Testis (tissue), 3 donors: ENCODE results near the gene GALNT9. TPM values are rescaled to one million over a fixed set of nuclear protein-coding genes. Genes with fewer than 3 reads are reported as not detected.
"Not testable (repeated sequence)": the region's sequence is repeated elsewhere in the genome, so short reads cannot be mapped to it uniquely, and the experiment has no call there.

ENCODE experiments used
- DNase-seq: peaks from one replicate; pipeline ENCODE4 v3.0.0-alpha.2; 2019
- H3K27ac ChIP-seq, 2 donors: fragments of 200-600 bp; sonication (generic); one replicate each; pipeline ENCODE4 v1.5.1; 2019
- H3K27me3 ChIP-seq: fragments of 200-600 bp; sonication (generic); one replicate; pipeline ENCODE4 v1.5.1; 2019
- H3K36me3 ChIP-seq: fragments of 200-600 bp; sonication (generic); one replicate; pipeline ENCODE4 v1.5.1; 2017; ENCODE audit warnings: low read depth; ENCODE audit errors: missing control alignments
- H3K4me1 ChIP-seq: fragments of 200-600 bp; sonication (generic); one replicate; pipeline ENCODE4 v1.5.1; 2019
- H3K4me3 ChIP-seq, 2 donors: fragments of 200-600 bp; sonication (generic); one replicate each; pipeline ENCODE4 v1.5.1; 2017 to 2019
- H3K9me3 ChIP-seq: fragments of 200-600 bp; sonication (generic); one replicate; pipeline ENCODE4 v1.5.1; 2017
- CTCF ChIP-seq, 3 experiments: fragments of 450-650 bp in 2 of 3; fragments of 200-600 bp in 1 of 3; sonication (generic) in 1 of 3; IDR thresholded peaks; one replicate each; pipeline ENCODE4 v1.5.1; 2016 to 2019; ENCODE audit warnings: antibody characterized with exemption in 3 of 3, mild to moderate bottlenecking in 2 of 3, moderate library complexity in 1 of 3
- POLR2A ChIP-seq: fragments of 450-650 bp; IDR thresholded peaks from one replicate; pipeline ENCODE4 v1.6.1; 2017; ENCODE audit warnings: antibody characterized with exemption, mild to moderate bottlenecking, moderate library complexity
- WGBS, 2 donors: methylation state at CpG; one replicate each; pipeline ENCODE4 v1.1.5; 2018; 5-methylcytosine and 5-hydroxymethylcytosine counted together
- intact Hi-C: fragments of 100-400 bp; cut with DNase I; formaldehyde crosslinking; loops from one replicate; pipeline ENCODE4 v1.15.1; 2023; ENCODE audit warnings: low total_unique reads
- polyA plus RNA-seq: library from polyadenylated mRNA; stranded (reverse); fragments of 350-450 nt; fragmentation: Illumina TruSeq; extraction: RNeasy Lipid Tissue Mini Kit (QIAGEN cat#74804); gene quantifications from one replicate; pipeline ENCODE4 v1.2.3, GENCODE V29; 2014; ENCODE audit warnings: low read depth, low replicate concordance; ENCODE audit not compliant: insufficient read depth
- total RNA-seq, 2 donors: library from RNA; depleted of rRNA; stranded (reverse); fragments of >200 nt; gene quantifications; one replicate each; pipeline ENCODE4 v1.2.3, GENCODE V29; 2016

GALNT9 gene
- total and polyA plus RNA-seq, 3 donors from 2014 or later, result 1.1 to 1.5 (median 1.3) TPM

GRCh38 chr12:132222808-132223173 lies 106.6 kb downstream of the GALNT9 start:
- no peaks in the 10 kb centered on the region for H3K27me3 ChIP-seq
- no peak for DNase-seq
- H3K36me3 ChIP-seq, result no peaks in the 10 kb centered on the region
- H3K27ac ChIP-seq, result no peak overlapping the region
- intact Hi-C loops, result no loop called here
- no peaks in the 10 kb centered on the region for H3K4me1 ChIP-seq
- no peaks in the 10 kb centered on the region for H3K9me3 ChIP-seq
- TF ChIP-seq POLR2A, result no peak
- TF ChIP-seq CTCF (IDR thresholded peaks at IDR 0.05), result no peak
- no peak overlapping the region for H3K4me3 ChIP-seq
- 73 to 77% methylated on average over 5 to 6 of the region's 6 CpGs for WGBS, 2 donors

GRCh38 chr12:132222096-132222807 lies 107.1 kb downstream of the GALNT9 start:
- TF ChIP-seq POLR2A (no peak), CTCF (IDR thresholded peaks at IDR 0.05) (no peak)
- WGBS, 2 donors, result 30 to 44% methylated on average over 24 of the region's 24 CpGs
- no peak overlapping the region for H3K4me3 ChIP-seq
- no peak overlapping the region for H3K27ac ChIP-seq
- no peaks in the 10 kb centered on the region for H3K4me1 ChIP-seq
- H3K36me3 ChIP-seq, result no peaks in the 10 kb centered on the region
- H3K9me3 ChIP-seq, result no peaks in the 10 kb centered on the region
- intact Hi-C loops, result no loop called here
- no peak for DNase-seq
- no peaks in the 10 kb centered on the region for H3K27me3 ChIP-seq

GRCh38 chr12:132219761-132220160 lies 109.6 kb downstream of the GALNT9 start:
- H3K4me3 ChIP-seq, H3K9me3 ChIP-seq, H3K36me3 ChIP-seq, H3K27ac ChIP-seq, intact Hi-C loops, H3K27me3 ChIP-seq, DNase-seq, H3K4me1 ChIP-seq: not testable (repeated sequence)
- WGBS, 2 donors, result 82 to 85% methylated on average over 10 to 12 of the region's 12 CpGs

GRCh38 chr12:132219323-132219722 lies 110.1 kb downstream of the GALNT9 start:
- DNase-seq, result no peak
- no peak overlapping the region for H3K27ac ChIP-seq
- TF ChIP-seq CTCF (IDR thresholded peaks at IDR 0.05) (no peak), POLR2A (no peak)
- 81 to 92% methylated on average over 14 to 15 of the region's 16 CpGs for WGBS, 2 donors
- H3K27me3 ChIP-seq, result no peaks in the 10 kb centered on the region
- no peaks in the 10 kb centered on the region for H3K36me3 ChIP-seq
- no peak overlapping the region for H3K4me3 ChIP-seq
- no peaks in the 10 kb centered on the region for H3K4me1 ChIP-seq
- intact Hi-C loops, result no loop called here
- H3K9me3 ChIP-seq, result no peaks in the 10 kb centered on the region

GRCh38 chr12:132218915-132219314 lies 110.5 kb downstream of the GALNT9 start:
- intact Hi-C loops, result no loop called here

More at GRCh38 chr12:132218915-132219314, 110.5 kb downstream of the GALNT9 start:
- H3K27ac ChIP-seq, result no peak overlapping the region
- WGBS, 2 donors, result 54 to 57% methylated on average over 13 of the region's 13 CpGs
- DNase-seq, result no peak
- H3K4me3 ChIP-seq, result no peak overlapping the region
- H3K9me3 ChIP-seq, result no peaks in the 10 kb centered on the region
- peak in 1 of 3 experiments; percentile 13 for TF ChIP-seq CTCF (IDR thresholded peaks at IDR 0.05)
- no peak for TF ChIP-seq POLR2A
- no peaks in the 10 kb centered on the region for H3K27me3 ChIP-seq
- no peaks in the 10 kb centered on the region for H3K36me3 ChIP-seq
- no peaks in the 10 kb centered on the region for H3K4me1 ChIP-seq
